Measurements from ENCODE around the gene ONECUT3. TPM values are rescaled to one million over a fixed set of nuclear protein-coding genes. Genes with fewer than 3 reads are reported as not detected.

The ONECUT3 gene
- total and polyA plus RNA-seq, 9 of the 15 experiments (the other 6 are each of a cell fraction or from before 2014, with no cell fraction given) = not detected

DNA sequence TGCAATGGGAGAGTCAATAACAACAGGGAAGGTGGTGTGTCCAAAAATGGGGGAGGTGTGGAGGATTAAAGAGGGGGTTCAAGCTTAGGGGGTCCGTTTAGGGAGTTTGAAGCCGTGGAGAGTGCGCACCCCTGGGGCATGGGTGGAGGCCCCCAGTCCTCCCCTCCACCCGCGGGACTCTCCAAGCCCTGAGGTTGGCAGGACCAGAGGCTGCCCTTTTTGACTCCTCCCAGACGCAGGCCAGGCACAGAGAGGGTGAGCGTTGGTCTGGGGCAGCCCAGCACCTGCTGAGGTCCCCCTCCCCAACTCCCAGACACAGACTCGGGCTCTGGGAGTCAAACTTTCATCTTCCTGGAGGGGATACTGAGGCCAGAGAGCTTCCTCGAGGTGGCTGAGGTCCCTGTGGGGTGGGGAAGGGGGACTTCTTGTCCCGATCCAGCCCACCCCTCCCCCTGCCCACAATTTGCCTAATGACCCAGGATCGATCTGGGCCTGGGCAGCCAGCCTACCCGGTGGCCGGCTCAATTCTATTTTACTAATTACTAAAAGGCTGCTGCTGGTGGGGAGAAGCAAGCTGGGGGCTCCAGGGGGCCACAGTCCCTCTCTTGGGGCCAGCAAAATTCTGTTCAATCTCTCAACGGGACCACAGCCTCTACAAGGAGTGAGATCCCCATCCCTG, 2.8 kb upstream of the ONECUT3 start (continued):
- TF ChIP-seq KDM1A (IDR thresholded peaks at IDR 0.05) (0 out of 4 replicates have a peak, but pooled peaks of 1 of the 2 experiments have one; percentile 25), HIVEP1 (CRISPR knock-in tag; IDR thresholded peaks at IDR 0.05) (no peak), TBP (optimal IDR thresholded peaks at IDR 0.05; ENCODE audit: low read depth, low read length) (no peak), TAF15 (IDR thresholded peaks at IDR 0.05; ENCODE audit: low read depth, low read length) (no peak), RNF2 (IDR thresholded peaks at IDR 0.05) (no peak), KHSRP (IDR thresholded peaks at IDR 0.05) (no peak), POLR3G (IDR thresholded peaks at IDR 0.05; ENCODE audit: extremely low read depth, insufficient read length, insufficient replicate concordance) (no peak), ZNF347 (CRISPR knock-in tag; IDR thresholded peaks at IDR 0.05; ENCODE audit: low read depth) (no peak), KLF1 (tag; IDR thresholded peaks at IDR 0.05) (no peak), CUX1 (CRISPR knock-in tag; IDR thresholded peaks at IDR 0.05) (no peak), ZBED1 (IDR thresholded peaks at IDR 0.05) (no peak), FOXK2 (conservative IDR thresholded peaks at IDR 0.05 in 1 of 2, IDR thresholded peaks at IDR 0.05 in 1 of 2; ENCODE audit: low read depth in 2 of 2) (no peak), HINFP (tag; conservative IDR thresholded peaks at IDR 0.05; ENCODE audit: low read depth) (no peak), ZNF282 (CRISPR knock-in tag; IDR thresholded peaks at IDR 0.05) (no peak), ELF2 (CRISPR knock-in tag; IDR thresholded peaks at IDR 0.05) (no peak)
- TF ChIP-seq, protein P1, sequence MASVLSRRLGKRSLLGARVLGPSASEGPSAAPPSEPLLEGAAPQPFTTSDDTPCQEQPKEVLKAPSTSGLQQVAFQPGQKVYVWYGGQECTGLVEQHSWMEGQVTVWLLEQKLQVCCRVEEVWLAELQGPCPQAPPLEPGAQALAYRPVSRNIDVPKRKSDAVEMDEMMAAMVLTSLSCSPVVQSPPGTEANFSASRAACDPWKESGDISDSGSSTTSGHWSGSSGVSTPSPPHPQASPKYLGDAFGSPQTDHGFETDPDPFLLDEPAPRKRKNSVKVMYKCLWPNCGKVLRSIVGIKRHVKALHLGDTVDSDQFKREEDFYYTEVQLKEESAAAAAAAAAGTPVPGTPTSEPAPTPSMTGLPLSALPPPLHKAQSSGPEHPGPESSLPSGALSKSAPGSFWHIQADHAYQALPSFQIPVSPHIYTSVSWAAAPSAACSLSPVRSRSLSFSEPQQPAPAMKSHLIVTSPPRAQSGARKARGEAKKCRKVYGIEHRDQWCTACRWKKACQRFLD (CRISPR knock-in tag; IDR thresholded peaks at IDR 0.05) = no peak
- TF ChIP-seq, protein P2, sequence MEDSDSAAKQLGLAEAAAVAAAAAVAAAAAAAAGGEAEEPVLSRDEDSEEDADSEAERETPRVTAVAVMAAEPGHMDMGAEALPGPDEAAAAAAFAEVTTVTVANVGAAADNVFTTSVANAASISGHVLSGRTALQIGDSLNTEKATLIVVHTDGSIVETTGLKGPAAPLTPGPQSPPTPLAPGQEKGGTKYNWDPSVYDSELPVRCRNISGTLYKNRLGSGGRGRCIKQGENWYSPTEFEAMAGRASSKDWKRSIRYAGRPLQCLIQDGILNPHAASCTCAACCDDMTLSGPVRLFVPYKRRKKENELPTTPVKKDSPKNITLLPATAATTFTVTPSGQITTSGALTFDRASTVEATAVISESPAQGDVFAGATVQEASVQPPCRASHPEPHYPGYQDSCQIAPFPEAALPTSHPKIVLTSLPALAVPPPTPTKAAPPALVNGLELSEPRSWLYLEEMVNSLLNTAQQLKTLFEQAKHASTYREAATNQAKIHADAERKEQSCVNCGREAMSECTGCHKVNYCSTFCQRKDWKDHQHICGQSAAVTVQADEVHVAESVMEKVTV (CRISPR knock-in tag; IDR thresholded peaks at IDR 0.05) = no peak
